ENCODE data around the gene RHOC.

The RHOC gene

DNA sequence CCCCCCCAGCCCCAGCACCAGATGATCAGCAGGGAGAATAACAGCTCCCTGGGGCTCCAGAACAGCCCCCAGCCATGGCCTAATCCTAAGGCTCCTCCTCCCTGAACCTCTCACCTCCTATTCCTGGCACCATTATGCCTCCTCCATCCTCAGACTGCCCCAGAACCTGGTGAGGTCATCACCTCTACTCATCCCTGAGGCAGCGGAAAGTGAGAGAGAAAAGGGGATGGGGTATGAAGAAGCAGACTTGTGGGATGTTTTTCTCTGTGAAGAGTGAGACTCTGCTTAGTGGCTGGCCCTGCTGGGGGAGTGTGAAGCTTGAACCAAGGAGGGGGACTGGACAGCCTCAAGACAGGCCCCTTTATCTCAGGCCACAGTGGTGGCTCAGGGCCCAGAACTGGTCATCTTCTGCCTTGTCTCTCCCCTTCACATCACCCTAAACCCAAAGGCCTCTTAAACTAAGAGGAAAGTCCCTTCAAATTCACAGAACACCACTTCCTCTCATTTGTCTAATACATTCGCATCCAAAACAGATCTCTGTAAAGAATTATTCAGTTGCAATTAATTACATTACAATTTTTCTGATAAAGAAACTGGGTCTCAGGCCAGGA lies 10.4 kb upstream of the RHOC start:
- no peak for DNase-seq (ENCODE audit: low read depth)

- peak; percentile 72 for DNase-seq (ENCODE audit: low read depth)
These were observed 9.3 kb upstream of the RHOC start for GRCh38 chr1:112716133-112716720.

GRCh38 chr1:112715264-112716053 lies 8.5 kb upstream of the RHOC start, which contains the start of gene PPM1J:
Gene PPM1J, minus strand, starts transcription at chr1:112715332. Its CDS starts 31 bp downstream, at chr1:112715301.
- DNase-seq (ENCODE audit: low read depth): peak; percentile 88

GRCh38 chr1:112714313-112715263 lies 7.7 kb upstream of the RHOC start:
- DNase-seq (ENCODE audit: low read depth): no peak

DNA sequence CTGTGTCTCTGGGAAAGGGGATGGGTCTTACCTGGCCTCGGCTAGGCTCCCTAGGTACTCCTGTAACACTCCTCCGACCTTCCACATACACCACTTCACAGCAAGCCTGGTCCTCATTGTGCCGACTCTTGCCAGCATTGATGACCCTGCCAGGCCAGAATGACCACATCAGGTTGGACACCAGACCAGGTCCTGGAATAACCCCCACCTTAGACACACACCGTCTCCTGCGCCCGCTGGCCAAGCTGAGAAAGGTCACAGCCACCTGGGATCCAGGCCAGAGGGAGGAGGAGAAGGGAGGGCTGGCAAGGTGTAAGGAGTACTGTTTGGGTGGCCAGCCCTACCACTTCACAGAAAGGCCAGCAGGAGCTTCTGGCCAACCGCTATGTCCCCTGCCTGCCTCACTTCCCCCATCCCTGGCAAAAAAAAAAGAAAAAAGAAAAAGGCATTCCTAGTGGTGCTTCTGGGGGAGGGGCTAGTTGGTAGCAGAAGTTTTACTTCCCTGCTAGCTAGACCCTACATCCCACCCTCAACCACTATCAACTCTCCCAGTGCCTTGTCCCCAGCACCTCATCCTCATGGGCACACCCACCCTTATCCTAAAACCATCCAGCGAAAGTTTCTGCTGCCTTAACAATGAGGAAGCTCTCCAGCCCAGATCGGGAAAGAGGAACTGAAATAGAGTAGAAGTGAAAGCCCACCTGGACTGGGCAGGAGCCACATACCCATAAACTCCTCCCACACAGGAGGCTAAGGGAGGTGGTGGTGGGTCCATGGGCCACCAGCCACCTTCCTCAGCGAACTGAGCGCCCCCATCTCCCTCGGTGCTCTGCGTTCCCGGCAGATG lies 6.8 kb upstream of the RHOC start:
- no peak for DNase-seq (ENCODE audit: low read depth)

- DNase-seq (ENCODE audit: low read depth): no peak
These were observed 5.8 kb upstream of the RHOC start for GRCh38 chr1:112712701-112713128.

GRCh38 chr1:112712191-112712590 lies 5.3 kb upstream of the RHOC start:
- no peak for DNase-seq (ENCODE audit: low read depth)

DNA sequence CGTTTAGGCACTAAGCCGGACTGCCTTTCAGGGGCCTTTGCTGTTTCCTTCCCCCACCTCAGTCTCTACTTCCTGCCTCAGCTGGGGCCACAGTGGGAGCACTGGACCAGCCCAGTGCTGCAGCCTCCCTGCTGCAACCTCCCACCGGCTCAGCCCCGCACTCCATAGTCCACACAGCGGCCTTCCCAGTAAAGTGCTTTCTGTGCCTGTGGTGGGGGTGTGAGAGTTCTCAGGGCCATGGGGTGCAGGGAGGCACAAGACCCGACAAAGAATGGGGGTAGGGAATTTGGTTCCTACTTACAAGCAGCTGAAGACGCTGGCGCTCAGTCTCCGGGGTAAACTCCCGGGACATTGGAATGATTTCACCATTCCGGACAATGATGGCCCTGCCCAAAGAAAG lies 4.7 kb upstream of the RHOC start:
- DNase-seq (ENCODE audit: low read depth): no peak

- DNase-seq (ENCODE audit: low read depth): no peak
These were observed 4.1 kb upstream of the RHOC start for GRCh38 chr1:112711041-112711440.

DNA sequence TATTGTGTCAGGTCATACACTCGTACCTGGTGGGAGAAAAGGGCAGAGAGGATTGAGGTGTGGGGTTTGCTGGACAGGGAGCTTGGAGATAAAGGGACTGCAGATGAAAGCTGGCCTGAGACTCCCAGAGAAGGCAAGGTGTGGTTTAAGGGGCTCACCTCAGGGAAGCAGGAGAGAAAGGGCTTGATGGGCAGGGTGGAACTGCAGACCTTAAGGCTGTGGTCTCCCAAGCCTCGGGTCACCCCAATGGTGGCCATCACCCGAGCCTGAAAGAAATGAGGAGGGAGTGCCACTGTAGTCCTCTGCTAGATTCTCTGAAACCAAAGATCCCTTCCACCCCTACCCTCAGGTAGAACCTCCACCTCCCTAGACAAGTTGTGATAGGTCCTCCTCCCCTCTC lies 3.7 kb upstream of the RHOC start:
- DNase-seq (ENCODE audit: low read depth): no peak

- no peak for DNase-seq (ENCODE audit: low read depth)
These were observed 3.2 kb upstream of the RHOC start for GRCh38 chr1:112710159-112710558.

DNA sequence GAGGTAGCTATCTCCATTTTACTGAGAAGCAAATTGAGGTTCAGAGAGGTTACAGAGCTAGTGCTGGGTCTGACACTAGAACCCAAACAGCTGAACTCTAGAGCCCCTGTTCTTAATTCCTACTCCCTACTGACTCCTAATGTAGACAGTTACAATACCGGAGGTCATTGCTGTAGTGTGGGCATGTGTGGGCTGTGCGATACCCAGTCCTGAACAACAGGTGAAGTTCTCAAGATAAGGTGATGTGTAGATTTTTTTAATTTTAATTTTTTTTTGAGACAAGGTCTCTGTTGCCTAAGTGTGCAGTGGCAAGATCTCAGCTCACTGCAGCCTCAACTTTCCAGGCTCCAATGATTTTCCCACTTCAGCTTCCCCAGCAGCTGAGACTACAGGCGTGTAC lies 1.6 kb upstream of the RHOC start:
- DNase-seq (ENCODE audit: low read depth): no peak

GRCh38 chr1:112708002-112708448 lies 1.1 kb upstream of the RHOC start:
- DNase-seq (ENCODE audit: low read depth): no peak

- peak; percentile 25 for DNase-seq (ENCODE audit: low read depth)
These were observed 484 bp upstream of the RHOC start for GRCh38 chr1:112707221-112708001.

- peak; percentile 22 for DNase-seq (ENCODE audit: low read depth)
These were observed 1.8 kb downstream of the RHOC start for GRCh38 chr1:112704934-112705627.

DNA sequence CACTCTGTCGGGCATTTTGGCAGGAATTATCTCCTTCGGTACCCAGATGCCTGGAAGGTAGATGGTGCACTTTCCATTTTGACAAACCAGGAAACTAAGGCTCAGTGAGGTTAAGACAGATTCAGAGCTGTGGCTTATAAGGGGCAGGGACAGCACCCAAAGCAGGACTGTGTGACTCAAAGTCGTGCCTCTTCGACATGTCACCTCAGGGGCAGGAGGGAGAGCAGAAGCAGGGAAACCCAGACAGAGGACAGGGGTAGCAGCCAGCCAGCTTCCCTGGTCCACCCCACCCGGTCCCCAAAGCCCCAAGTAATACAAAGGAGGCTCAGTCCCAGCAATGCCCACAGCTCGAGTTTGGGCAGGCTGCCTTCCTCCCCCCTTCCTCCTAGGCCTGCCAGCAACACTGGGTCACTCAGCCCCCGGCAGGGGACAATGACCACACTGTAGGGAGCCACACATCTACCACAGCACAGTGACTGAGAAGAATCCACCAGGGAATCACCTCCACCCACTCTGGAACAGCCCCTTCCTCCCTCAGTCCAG lies 2.5 kb downstream of the RHOC start:
- DNase-seq (ENCODE audit: low read depth): no peak

GRCh38 chr1:112703706-112704105 lies 3.2 kb downstream of the RHOC start:
- no peak for DNase-seq (ENCODE audit: low read depth)

GRCh38 chr1:112702420-112703261 lies 4.3 kb downstream of the RHOC start:
- DNase-seq (ENCODE audit: low read depth): no peak

All from T follicular helper cell (primary cell).